Stimulated activated CD8-positive, alpha-beta memory T cell treated with anti-CD3 and anti-CD28 coated beads, Interleukin-7, amount 100 ng/mL, for 4 hours (primary cell): Measurements from ENCODE around the gene PLCB2.

Experiments used
- DNase-seq, 2 donors: peaks; one replicate each; pipeline ENCODE4 v3.0.0-alpha.2; 2020; ENCODE audit warnings: low read depth in 2 of 2

PLCB2 gene

GRCh38 chr15:40250304-40250656 is 57.5 kb downstream of the PLCB2 start:
- no peak for DNase-seq

- no peak for DNase-seq
Measured at GRCh38 chr15:40249477-40250303, 58.0 kb downstream of the PLCB2 start.

- no peak for DNase-seq
Measured at GRCh38 chr15:40248006-40248783, 59.5 kb downstream of the PLCB2 start.

- DNase-seq, result no peak
Measured at GRCh38 chr15:40247406-40247971, 60.2 kb downstream of the PLCB2 start.

GRCh38 chr15:40246496-40247280 is 61.0 kb downstream of the PLCB2 start:
- DNase-seq, result no peak

GRCh38 chr15:40245666-40246450 is 61.9 kb downstream of the PLCB2 start:
- DNase-seq, result no peak

- no peak for DNase-seq
Measured at GRCh38 chr15:40244961-40245523, 62.7 kb downstream of the PLCB2 start.

- DNase-seq, result no peak
Measured at GRCh38 chr15:40243126-40243810, 64.5 kb downstream of the PLCB2 start.

- no peak for DNase-seq
Measured at GRCh38 chr15:40242601-40243000, 65.1 kb downstream of the PLCB2 start.

- DNase-seq, result no peak
Measured at GRCh38 chr15:40242213-40242599, 65.5 kb downstream of the PLCB2 start.

GRCh38 chr15:40241269-40242212 is 66.2 kb downstream of the PLCB2 start:
- DNase-seq, result no peak

- DNase-seq, result no peak
Measured at GRCh38 chr15:40240619-40241221, 67.0 kb downstream of the PLCB2 start.

GRCh38 chr15:40239693-40240618 is 67.8 kb downstream of the PLCB2 start:
- DNase-seq, result no peak

- DNase-seq, result no peak
Measured at GRCh38 chr15:40239404-40239692, 68.4 kb downstream of the PLCB2 start.

GRCh38 chr15:40238532-40239403 is 69.0 kb downstream of the PLCB2 start, which contains the start of gene PAK6:
Gene PAK6 (plus strand): TSS chr15:40239063. CDS start chr15:40264786, 25,723 bp downstream.
- DNase-seq, result no peak
